Measurements from ENCODE around the gene NR2F1-AS1.
"Not testable (repeated sequence)": the region's sequence is repeated elsewhere in the genome, so short reads cannot be mapped to it uniquely, and the experiment has no call there.

The NR2F1-AS1 gene

DNA sequence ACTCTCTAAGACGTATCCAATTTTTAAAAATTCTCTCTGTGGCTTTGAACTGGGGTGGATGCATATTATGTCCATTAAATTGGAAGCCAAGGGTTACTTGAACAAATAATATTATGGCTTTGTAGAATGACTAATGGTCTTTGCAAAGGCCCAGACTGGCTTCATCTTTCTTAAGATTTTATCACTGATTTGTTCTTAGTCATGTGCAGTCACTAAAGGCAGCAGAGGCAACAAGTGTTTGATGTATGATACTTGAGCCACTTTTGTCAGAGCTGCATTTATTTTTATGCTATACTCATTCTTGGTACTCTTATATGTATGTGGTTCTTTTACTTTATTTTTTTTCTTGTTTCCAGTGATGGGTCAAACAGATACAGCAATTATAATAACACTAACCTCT is 152.2 kb downstream of the NR2F1-AS1 start:
- DNase-seq (no peak), ATAC-seq (no peak)

DNA sequence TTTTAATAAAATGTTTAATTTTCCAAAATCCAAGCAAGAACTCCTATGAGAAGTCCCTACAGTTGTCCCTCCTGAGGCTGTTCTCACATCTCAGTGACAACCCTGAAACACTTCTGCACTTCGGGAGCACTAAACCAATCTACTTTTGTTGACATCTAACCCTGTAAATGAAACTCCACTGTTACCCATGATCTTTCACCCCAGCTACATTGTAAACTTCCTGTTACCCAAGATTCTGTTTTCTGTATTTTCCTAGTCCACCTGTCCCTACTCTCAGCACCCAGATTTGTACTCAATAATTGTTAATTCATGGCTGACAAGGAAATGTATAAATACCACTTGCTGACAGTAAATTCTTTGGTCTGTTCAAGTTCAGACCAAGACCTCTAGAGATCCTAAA is 153.7 kb downstream of the NR2F1-AS1 start:
- ATAC-seq = no peak
- DNase-seq = no peak

DNA sequence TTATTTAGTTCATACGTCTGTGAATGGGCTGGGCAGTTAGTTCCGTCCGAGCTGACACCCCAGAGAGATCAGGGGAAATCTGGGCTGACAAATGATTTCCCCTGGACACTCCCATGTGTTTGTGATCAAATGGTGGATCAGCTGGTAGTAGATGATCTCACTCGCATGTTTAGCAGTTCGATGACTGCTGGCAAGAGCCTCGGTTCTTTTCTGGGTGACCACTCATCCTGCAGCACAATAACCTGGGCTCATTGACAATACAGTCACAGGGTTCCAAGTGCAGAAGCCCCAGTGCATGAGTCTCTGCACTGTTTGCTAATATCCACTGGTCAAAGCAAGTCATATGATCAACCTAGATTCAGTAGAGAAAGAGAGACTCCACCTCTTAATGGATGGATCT is 155.9 kb downstream of the NR2F1-AS1 start:
- DNase-seq (no peak), ATAC-seq (no peak)

DNA sequence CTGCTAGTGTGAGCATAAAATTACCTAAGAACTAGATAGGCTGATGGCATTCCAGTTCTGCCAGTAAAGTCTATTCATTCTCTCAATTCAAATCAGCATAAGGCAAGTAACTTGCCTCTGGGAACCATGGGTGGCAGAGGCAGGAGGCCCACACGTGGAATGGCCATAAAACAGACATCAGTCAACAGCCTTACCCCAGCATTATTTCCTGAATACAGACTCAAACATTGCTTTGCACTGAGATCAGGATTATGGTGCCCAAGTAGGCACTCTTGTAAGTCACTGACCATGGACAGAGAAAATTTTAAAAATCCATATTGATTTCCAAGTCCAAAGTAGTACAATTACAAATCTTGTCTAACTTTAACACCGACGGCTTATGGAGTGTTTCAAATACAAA is 157.7 kb downstream of the NR2F1-AS1 start:
- no peak for ATAC-seq
- DNase-seq = no peak

DNA sequence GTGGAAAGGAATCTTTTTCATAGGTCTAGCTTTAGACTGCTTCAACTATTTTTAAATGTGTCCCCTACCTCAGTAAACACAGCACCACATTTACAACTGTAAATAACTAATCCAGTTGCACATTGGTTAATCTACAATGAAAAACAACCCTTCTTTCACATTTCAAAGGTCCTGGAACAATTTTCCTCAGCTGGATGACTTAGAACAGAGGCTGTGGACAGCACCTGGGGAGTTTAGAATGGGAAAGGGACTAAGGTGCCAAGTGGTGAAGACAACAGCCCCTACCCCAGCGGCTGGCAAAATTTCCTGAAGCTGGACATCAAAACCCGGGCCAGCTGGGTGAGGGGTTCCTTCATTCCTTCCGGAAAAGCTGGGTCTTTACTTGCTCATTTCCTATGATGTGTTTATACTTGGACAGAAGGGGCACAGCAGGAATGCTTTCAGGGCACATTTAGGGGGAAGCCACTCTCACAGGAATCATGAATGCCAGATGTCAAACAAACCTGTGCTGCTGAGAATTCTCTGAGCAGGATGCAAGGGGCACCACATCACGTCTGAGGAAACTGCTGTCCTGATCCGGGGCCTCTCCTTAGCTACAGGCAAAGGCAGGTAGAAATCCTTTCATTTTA is 158.3 kb downstream of the NR2F1-AS1 start:
- ATAC-seq (no peak), DNase-seq (no peak)

DNA sequence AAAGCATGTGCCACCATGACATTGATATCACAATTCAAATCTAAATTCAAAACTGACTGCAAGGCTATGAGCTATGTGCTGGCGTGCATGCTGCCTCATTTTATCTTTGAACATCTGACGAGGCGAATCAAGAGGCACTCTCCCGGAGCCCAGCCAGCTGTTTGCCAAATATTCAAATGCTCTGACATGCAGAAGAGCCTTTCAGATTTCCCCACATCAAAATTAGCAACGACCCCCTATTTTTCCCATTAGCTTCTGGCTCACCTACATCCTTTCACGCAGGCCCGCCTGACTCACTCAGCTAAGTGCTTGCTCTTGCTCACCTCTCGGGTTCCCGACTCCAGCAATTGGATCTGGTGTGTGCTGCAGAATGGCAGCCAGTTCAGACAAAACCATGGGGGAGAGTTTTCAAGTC is 159.0 kb downstream of the NR2F1-AS1 start:
- no peak for ATAC-seq
- no peak for DNase-seq

DNA sequence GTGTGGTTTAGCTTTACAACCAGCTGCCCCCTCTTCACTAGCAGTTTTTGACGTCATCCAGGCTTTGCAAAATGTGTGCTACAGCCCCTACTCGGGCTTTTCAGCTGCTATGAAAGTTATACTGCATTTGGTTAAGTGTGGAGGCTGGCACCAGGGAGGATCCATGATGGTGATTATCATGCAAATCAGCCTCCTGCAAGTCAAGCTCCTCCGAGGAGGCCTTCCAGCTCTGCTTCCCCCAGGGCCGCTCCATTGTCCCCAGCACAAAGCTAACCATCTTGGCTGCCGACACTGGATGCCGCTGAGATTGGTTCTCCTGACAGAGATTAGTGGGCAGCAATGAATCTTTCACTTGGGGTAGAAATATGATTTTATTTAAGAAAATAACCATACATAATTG is 159.6 kb downstream of the NR2F1-AS1 start:
- no peak for ATAC-seq
- no peak for DNase-seq

DNA sequence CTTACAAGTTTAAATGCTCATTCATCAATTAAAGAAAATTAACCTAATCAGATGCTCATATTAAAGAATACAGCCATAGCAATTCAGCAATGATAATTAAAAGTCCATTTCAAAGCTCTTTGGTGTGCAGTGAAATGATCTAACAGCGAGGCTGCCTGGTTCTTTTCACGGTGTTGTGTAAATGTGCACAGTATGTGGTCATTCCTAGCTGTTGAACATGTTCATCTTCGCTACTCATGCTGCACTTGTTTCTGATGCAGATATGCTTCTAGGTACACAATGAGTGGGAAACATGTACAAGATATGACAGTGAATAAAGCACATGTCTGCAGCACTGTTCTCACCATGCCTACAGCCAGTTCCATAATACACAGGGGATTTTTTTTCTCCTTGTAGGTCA is 163.5 kb downstream of the NR2F1-AS1 start:
- ATAC-seq (no peak), DNase-seq (no peak)

DNA sequence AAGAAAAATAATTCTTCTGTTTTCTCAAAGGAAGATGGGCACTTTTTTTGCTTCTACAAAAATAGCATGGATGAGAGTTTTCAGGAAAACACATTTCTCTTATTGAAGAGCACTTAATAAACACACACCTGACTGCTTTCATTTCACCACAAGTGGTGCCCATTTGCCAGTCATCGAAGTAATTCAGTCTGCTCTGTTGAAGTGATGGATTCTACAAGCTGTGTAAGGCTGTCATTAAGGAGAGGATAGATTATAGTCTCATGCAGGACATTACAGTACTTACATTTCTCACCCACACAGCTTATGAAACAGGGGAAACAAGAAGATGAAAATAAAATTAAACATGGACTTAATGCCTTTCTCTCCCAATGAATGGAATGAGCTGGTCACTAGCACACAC is 165.2 kb downstream of the NR2F1-AS1 start:
- no peak for DNase-seq
- no peak for ATAC-seq

DNA sequence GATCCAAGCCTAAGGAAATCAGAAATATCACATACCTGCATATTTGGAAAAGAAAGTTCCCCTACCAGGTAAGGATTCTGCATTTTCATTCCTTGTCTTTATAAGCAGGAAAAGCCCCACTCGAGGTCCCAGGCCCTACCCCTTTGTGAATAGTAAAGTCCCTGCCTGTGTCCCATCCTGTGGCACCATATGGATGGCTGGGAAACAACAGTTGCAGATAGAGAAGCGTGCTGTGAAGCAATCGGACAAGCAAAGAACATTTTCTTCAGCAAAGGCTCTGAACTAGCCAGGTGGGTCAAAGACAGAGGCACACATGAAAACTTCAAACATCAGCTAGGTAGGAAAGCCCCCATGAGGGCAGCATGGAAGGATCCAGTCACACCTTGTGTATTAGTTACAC is 169.3 kb downstream of the NR2F1-AS1 start:
- no peak for ATAC-seq
- DNase-seq = no peak

DNA sequence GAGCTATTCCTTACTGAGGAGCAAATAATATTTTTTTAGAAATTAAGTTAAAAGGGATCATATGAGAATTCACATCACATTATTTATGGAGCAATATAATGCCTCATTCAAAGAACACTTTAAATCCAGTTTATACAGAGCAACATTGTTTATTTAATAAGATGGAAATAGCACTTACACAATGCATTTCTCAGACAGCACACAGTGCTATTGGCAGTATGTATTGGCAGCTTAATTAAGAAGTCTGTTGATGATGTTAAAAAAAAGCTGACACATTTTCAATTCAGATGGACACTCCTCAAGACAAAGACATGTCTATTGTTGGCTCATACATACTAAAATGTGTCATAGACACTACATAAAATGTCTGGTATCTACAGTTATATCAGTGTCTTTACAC is 171.3 kb downstream of the NR2F1-AS1 start:
- DNase-seq (no peak), ATAC-seq (no peak)

DNA sequence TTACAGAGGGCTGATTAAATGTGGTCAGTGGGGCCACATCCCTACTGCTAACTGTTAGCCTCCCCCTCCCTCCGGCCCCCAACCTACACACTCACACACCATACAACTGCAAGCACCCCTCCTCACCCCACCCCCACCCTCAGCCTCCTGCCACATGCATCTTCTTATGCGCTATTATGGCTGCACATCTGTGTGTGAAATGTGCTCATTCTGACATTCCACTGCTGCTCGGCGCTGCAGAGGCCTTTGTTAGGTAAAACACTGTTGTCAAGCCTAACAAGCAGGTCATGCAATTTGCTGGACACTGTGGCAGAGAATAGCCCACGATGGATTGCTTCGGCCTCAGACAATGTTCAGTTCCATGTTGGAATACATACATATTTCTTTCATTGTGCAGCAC is 173.6 kb downstream of the NR2F1-AS1 start:
- ATAC-seq (no peak), DNase-seq (no peak)

DNA sequence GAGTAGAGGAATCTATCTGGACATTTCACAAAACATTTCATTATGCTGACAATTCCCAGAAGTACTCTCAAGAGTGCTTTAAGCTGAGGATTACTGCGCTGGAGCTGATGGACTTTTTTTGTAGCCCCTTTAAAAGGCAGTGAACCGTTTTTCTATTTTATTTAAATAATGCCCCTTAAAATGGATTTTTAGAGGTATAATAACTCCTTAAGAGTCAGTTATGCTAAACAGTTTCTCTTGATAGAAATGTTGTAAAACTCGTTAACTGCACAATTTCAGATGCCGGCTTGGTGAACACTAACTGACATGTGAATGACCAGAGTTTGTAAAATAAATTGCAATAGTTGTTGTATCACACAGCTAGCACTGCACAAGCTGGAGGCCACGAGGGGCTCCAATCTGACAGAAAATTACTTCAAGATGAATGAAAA is 174.0 kb downstream of the NR2F1-AS1 start:
- ATAC-seq (no peak), DNase-seq (no peak)

DNA sequence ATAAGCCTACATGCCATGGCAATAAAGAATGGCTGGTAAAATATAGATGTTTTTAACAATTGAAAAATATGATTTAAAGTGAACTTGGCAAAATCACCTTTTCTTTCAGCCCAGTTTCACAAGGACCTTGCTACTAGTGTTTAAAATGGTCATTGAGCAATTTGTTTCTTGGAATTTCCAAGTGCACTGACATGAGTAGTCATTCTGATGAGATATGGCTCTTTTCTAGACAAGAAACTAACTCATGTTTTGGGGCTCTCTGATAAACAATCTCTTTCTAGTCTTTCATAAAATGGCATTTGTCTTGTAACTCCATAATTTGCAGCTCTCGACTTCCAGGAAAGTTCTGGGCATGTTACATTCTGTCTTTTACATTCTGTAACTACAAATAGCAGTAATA is 176.8 kb downstream of the NR2F1-AS1 start:
- DNase-seq = no peak
- ATAC-seq = no peak

DNA sequence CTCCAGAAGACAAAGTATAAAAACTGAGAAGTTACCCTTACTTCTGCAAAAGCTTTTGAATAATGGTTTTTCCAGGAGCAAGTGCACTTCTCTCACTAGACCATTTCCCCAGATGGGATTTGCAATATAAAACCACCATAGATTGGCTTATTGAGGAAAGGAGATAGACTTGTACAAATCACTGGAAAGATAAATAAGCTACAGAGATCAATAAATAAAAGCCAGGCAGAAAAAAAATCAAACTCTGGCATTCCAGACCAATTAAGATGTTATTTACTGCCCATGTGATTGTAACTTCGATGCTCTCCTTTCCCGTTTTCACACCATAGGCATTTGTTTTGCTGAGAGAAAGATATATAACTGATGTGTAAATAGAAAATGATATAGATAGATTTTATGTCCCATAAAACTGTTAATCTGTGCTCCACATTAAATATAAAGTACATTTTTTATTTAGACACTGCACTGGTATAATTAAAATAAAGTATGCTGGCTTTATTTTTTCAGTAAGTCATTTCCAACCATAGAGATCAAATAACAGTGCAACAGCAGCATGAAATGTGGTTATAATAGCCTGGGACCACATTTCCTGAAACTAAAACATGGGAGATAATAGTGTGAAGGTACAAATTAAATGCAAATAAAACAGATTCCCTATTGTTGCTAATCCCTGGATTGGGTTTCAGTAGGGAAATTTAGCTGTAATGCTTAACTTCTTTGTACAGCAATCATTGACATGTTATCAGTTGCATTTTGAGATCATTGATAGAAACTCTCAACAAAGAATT is 177.7 kb downstream of the NR2F1-AS1 start:
- no peak for ATAC-seq
- DNase-seq = no peak

DNA sequence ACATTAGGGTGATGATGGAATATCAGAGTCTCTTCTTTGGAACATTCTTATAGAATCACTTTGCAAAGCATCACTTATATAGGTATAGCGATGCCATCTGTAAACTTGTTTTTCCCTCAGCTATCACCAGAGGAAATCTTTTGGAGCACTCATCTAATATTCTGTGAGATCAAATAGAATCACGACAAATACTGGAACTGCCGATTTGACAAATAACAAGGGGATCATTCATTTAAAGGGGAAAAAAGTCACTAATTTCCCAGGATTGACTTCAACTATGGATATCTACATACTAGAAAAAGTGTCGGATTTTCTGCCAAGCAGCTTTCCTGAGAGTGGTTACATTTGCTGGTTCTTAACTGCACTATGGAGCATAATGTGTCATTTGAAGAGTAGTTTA is 178.6 kb downstream of the NR2F1-AS1 start:
- ATAC-seq = no peak
- no peak for DNase-seq

DNA sequence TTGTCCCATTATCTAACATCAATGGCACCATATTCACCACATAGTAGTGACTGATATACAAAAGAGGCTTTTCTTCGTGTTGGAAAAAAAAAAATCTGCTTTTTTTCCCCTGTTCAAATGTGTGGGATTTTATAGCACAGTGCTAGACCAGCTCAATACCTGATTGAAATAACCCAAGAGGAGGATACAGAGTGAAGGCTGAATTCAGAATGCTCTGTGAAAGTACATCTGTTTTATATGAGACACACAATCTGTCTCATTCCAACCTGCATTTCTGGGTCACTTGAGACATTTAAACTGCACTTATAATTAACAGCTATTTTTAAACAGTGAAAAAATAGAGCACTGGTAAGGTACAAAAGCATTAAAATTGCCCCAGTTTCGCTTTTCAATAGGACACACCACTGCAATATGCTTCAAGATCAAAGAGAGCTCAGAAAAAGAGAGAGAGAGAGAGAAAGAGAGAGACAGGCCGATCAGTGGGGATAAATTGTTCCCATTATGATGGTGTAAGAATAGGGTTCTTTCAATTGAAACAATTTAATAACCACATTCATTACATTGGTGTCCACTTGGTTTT is 179.3 kb downstream of the NR2F1-AS1 start:
- no peak for DNase-seq
- ATAC-seq = no peak

DNA sequence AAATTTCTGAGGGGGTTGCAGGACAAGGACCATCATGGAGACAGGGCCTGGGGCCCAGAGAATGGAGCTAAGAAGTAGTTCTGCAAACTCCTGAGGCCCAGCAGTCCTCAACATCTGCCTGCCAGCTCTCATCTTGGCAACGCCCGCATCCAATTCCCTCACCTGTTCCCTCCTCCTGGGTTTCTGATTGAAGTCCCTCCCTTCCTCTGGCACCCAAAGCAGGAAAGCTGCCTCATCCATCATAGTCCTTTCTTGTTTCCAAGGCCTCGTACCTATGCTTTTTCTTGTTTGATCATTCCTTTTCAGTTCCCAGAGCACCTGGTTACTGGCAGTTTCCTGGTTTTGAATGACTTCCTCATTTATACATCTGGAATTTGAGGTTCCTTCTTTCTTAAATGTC is 181.3 kb downstream of the NR2F1-AS1 start:
- DNase-seq (no peak), ATAC-seq (no peak)

DNA sequence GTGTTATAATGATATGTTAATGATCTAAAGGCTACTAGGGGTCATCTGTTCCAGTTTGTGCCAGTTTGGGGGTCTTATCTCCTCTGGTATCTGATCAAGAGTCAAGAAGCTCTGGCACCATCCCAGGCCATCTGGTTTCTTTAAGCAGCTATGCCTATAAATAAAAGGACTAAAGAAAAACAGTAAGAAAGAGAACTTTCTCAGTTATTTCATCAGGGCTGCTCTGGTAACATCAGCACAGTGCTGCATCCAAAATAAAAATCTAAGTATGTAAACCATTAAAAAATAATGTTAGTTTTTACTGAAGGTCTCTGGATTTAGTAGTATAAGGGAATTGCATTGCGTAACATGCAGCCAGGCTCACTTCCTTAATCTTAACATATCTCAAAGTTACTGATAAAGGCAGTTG is 185.0 kb downstream of the NR2F1-AS1 start:
- no peak for DNase-seq
- ATAC-seq = no peak

DNA sequence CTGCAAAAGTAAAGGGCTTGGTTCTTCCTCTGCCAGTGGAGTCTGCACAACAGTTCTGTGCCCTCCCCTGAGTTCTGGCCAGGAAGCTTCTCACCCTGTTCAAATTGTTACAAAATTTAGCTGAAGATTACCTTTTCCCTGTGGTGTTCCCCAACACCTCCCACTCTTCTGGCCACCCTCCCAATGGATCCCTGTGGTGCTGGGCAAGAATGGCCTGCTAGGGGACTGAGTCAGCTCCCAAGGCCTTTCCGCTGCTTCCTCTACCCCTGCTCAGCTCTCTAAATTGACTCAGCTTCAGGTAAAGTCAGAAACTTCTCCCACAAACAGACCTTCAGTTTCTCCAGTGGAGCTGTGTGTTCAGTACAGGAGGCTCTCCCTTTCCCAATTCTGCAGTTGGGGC is 186.0 kb downstream of the NR2F1-AS1 start:
- ATAC-seq (no peak), DNase-seq (no peak)

DNA sequence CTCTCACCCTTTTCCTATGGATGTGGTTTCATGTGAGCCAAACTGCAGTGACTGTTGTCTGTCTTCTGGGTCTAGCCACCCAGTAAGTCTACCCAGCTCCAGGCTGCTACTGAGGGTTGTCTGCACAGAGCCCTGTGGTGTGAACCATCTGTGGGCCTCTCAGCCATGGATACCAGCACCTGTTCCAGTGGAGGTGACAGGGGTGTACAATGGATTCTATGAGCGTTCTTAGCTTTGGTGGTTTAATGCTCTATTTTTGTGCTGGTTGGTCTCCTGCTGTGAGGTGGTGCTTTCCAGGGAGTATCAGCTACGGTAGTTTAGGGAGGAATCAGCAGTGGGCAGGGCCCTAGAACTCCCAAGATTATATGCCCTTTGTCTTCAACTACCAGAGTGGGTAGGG is 186.7 kb downstream of the NR2F1-AS1 start:
- no peak for DNase-seq
- ATAC-seq = no peak

DNA sequence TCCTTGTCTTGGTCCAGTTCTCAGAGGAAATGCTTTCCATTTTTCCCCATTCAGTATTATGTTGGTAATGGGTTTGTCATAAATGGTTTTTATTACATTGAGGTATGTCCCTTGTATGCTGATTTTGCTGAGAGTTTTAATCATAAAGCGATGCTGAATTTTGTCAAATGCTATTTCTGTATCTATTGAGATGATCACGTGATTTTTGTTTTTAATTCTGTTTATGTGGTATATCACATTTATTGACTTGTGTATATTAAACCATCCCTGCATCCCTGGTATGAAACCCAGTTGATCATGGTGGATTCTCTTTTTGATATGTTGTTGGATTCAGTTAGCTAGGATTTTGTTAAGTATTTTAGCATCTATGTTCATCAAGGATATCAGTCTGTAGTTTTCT is 189.8 kb downstream of the NR2F1-AS1 start:
- ATAC-seq, DNase-seq: not testable (repeated sequence)

DNA sequence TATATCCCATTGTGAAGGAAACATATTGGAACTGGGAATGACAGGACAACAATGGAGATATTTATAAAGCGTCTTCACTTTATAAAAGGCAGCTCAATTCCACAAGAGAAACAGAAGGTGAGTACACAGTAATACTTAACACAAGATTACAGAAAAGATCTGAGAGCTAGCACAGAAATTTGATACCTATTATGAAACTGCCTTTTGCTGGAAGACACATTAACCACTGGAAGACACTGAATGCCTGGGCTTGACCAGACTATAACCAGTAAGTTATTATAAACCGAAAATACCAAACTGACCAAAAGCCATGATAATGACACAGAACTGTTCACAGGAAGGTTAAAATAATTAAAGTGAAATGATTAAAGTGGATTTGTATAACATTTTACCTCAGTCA is 195.4 kb downstream of the NR2F1-AS1 start:
- ATAC-seq = no peak
- no peak for DNase-seq

DNA sequence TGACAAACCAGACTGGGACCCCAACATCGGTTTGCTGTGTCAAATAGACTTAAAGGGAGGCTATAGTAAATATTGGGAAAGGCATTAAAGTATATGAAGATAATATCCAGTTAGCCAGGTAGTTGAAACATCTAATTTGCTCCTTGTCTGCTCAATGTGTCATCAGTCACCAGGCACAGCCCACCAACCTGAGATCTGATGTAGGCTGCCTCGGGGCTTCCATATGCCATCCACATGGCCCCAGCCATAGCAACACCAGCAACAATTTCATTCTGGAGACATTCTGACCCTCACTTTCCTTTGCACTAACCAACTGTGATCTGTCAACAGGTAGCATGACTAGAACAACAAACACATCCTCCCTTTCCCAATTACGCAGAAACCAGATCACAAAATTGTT is 196.0 kb downstream of the NR2F1-AS1 start:
- DNase-seq = no peak

More for the DNA sequence above, 196.0 kb downstream of the NR2F1-AS1 start:
- no peak for ATAC-seq

Measured in stimulated activated naive CD8-positive, alpha-beta T cell treated with anti-CD3 and anti-CD28 coated beads, Interleukin-15, Interleukin-2, amounts not matched to agents 100 U/mL and 50 U/mL, for 24 hours (primary cell).